Nephron (organoid): Measurements from ENCODE around the gene AGAP1.

Experiments
- H3K27ac Mint-ChIP-seq, 3 experiments: 2 replicates each; pipeline ENCODE4 v1.8.0; 2020; ENCODE audit warnings: mixed read lengths in 3 of 3, mild to moderate bottlenecking in 2 of 3, moderate library complexity in 1 of 3
- H3K27me3 Mint-ChIP-seq: 2 replicates; pipeline ENCODE4 v1.8.0; 2021; ENCODE audit warnings: low read depth, mild to moderate bottlenecking, moderate library complexity, mixed read lengths
- H3K36me3 Mint-ChIP-seq: 2 replicates; pipeline ENCODE4 v1.8.0; 2020; ENCODE audit warnings: low read depth, mixed read lengths
- H3K4me1 Mint-ChIP-seq: 2 replicates; pipeline ENCODE4 v1.8.0; 2020; ENCODE audit warnings: mixed read lengths
- H3K4me3 Mint-ChIP-seq, 3 experiments: 2 replicates each; pipeline ENCODE4 v1.8.0; 2020; ENCODE audit warnings: mild to moderate bottlenecking in 3 of 3, mixed read lengths in 3 of 3, moderate library complexity in 2 of 3
- H3K9me3 Mint-ChIP-seq: 2 replicates; pipeline ENCODE4 v1.8.0; 2020; ENCODE audit warnings: mixed read lengths
- CTCF ChIP-seq, 3 experiments: fragments of 200-600 bp; sonication (generic); IDR thresholded peaks; one replicate each; pipeline ENCODE4 v1.5.0; 2021; ENCODE audit warnings: antibody characterized with exemption in 3 of 3; ENCODE audit not compliant: unreplicated experiment in 3 of 3

AGAP1 gene

GRCh38 chr2:236047886-236048540 lies 554.2 kb downstream of the AGAP1 start:
- TF ChIP-seq CTCF (IDR thresholded peaks at IDR 0.05; ENCODE audit: unreplicated experiment in 3 of 3), result no peak
- Mint-ChIP-seq H3K4me1 (no peaks in the 10 kb centered on the region), H3K36me3 (peaks cover 33% of the 10 kb centered on the region), H3K9me3 (no peaks in the 10 kb centered on the region), H3K27ac (no peak overlapping the region), H3K4me3 (no peak overlapping the region), H3K27me3 (peaks cover 4% of the 10 kb centered on the region)

- TF ChIP-seq CTCF (IDR thresholded peaks at IDR 0.05; ENCODE audit: unreplicated experiment in 3 of 3), result no peak
- H3K27ac Mint-ChIP-seq, result no peak overlapping the region
- H3K4me3 Mint-ChIP-seq, result no peak overlapping the region
- H3K4me1 Mint-ChIP-seq, result peaks cover 17% of the 10 kb centered on the region
- H3K9me3 Mint-ChIP-seq, result no peaks in the 10 kb centered on the region
- peaks cover 33% of the 10 kb centered on the region for H3K36me3 Mint-ChIP-seq
- H3K27me3 Mint-ChIP-seq, result peaks cover 14% of the 10 kb centered on the region
Observed at GRCh38 chr2:236049981-236050380, 556.1 kb downstream of the AGAP1 start.

- no peaks in the 10 kb centered on the region for H3K9me3 Mint-ChIP-seq
- H3K4me3 Mint-ChIP-seq, result no peak overlapping the region
- H3K27ac Mint-ChIP-seq, result no peak overlapping the region
- H3K4me1 Mint-ChIP-seq, result peaks cover 31% of the 10 kb centered on the region
- H3K36me3 Mint-ChIP-seq, result peaks cover 25% of the 10 kb centered on the region
- TF ChIP-seq CTCF (IDR thresholded peaks at IDR 0.05; ENCODE audit: unreplicated experiment in 3 of 3), result no peak
- peaks cover 14% of the 10 kb centered on the region for H3K27me3 Mint-ChIP-seq
Observed at GRCh38 chr2:236051351-236051750, 557.5 kb downstream of the AGAP1 start.

GRCh38 chr2:236051806-236052205 lies 558.0 kb downstream of the AGAP1 start:
- Mint-ChIP-seq H3K4me1 (peaks cover 36% of the 10 kb centered on the region), H3K9me3 (no peaks in the 10 kb centered on the region), H3K27me3 (peaks cover 14% of the 10 kb centered on the region), H3K27ac (no peak overlapping the region), H3K36me3 (peaks cover 22% of the 10 kb centered on the region), H3K4me3 (no peak overlapping the region)
- TF ChIP-seq CTCF (IDR thresholded peaks at IDR 0.05; ENCODE audit: unreplicated experiment in 3 of 3), result no peak

- Mint-ChIP-seq H3K27me3 (peaks cover 18% of the 10 kb centered on the region), H3K4me1 (peaks cover 36% of the 10 kb centered on the region), H3K36me3 (peaks cover 21% of the 10 kb centered on the region), H3K4me3 (no peak overlapping the region), H3K27ac (no peak overlapping the region), H3K9me3 (no peaks in the 10 kb centered on the region)
- no peak for TF ChIP-seq CTCF (IDR thresholded peaks at IDR 0.05; ENCODE audit: unreplicated experiment in 3 of 3)
Observed at GRCh38 chr2:236052206-236052605, 558.4 kb downstream of the AGAP1 start.
